Erythroblast (primary cell): ENCODE measurements around the gene CCDC93.
A peak's percentile ranks its signal among the peaks of the same experiment; 100 is the strongest.

ENCODE experiments used
- DNase-seq, 2 experiments: peaks; one replicate each; lab custom pipeline; 2025; lab: John Stamatoyannopoulos, UW
- GATA1 ChIP-seq: IDR thresholded peaks from 2 replicates; pipeline ENCODE4 v1.6.1; 2011; ENCODE audit warnings: low read depth, mild to moderate bottlenecking, control low read depth, low read length, moderate library complexity
- POLR2A ChIP-seq: IDR thresholded peaks from 2 replicates; pipeline ENCODE4 v1.6.1; 2011; ENCODE audit warnings: mild to moderate bottlenecking, low read length

The CCDC93 gene

GRCh38 chr2:118013724-118014491 lies at the start of gene CCDC93:
Gene CCDC93, minus strand, starts transcription at chr2:118014070. Its CDS starts 75 bp downstream, at chr2:118013995.
- DNase-seq = peak; percentile 89 to 93
- TF ChIP-seq POLR2A = peak; percentile 41
- TF ChIP-seq GATA1 = no peak

GRCh38 chr2:118062669-118063068 lies 48.8 kb upstream of the CCDC93 start:
- no peak for DNase-seq
- TF ChIP-seq GATA1 = no peak

- no peak for DNase-seq
These were observed 48.2 kb upstream of the CCDC93 start for GRCh38 chr2:118062048-118062447.

GRCh38 chr2:118061135-118061955 lies 47.5 kb upstream of the CCDC93 start:
- peak; percentile 11 to 34 for DNase-seq

More at GRCh38 chr2:118062048-118062447, 48.2 kb upstream of the CCDC93 start:
- no peak for TF ChIP-seq GATA1
- TF ChIP-seq POLR2A = no peak

GRCh38 chr2:118059919-118060478 lies 46.1 kb upstream of the CCDC93 start:
- TF ChIP-seq GATA1 (no peak), POLR2A (no peak)

More at GRCh38 chr2:118061135-118061955, 47.5 kb upstream of the CCDC93 start:
- TF ChIP-seq GATA1 (no peak), POLR2A (no peak)

GRCh38 chr2:118058951-118059350 lies 45.1 kb upstream of the CCDC93 start:
- TF ChIP-seq GATA1 (no peak), POLR2A (no peak)
- DNase-seq = no peak

More at GRCh38 chr2:118059919-118060478, 46.1 kb upstream of the CCDC93 start:
- DNase-seq = no peak

- DNase-seq = no peak
- no peak for TF ChIP-seq GATA1
- TF ChIP-seq POLR2A = no peak
These were observed 42.9 kb upstream of the CCDC93 start for GRCh38 chr2:118056801-118057200.

- no peak for DNase-seq
- TF ChIP-seq POLR2A = no peak
- TF ChIP-seq GATA1 = no peak
These were observed 42.3 kb upstream of the CCDC93 start for GRCh38 chr2:118056165-118056534.

- TF ChIP-seq POLR2A = no peak
- no peak for DNase-seq
These were observed 41.8 kb upstream of the CCDC93 start for GRCh38 chr2:118055512-118056164.

- DNase-seq = no peak
- no peak for TF ChIP-seq POLR2A
These were observed 40.5 kb upstream of the CCDC93 start for GRCh38 chr2:118054213-118055008.

GRCh38 chr2:118053681-118054080 lies 39.8 kb upstream of the CCDC93 start:
- DNase-seq = no peak
- TF ChIP-seq POLR2A (no peak), GATA1 (no peak)

- TF ChIP-seq GATA1 = no peak
- TF ChIP-seq POLR2A = no peak
- DNase-seq = no peak
These were observed 38.6 kb upstream of the CCDC93 start for GRCh38 chr2:118052474-118052873.
